ENCODE data around the gene MACROH2A1.

GRCh38 chr5:135444881-135445280, 45.9 kb upstream of the MACROH2A1 start:
- TF ChIP-seq CTCF (IDR thresholded peaks at IDR 0.05) (no peak), POLR2A (IDR thresholded peaks at IDR 0.05) (no peak), POLR2AphosphoS5 (IDR thresholded peaks at IDR 0.05) (no peak)
